GM12878 (cell line): Measurements from ENCODE around the gene LCN1. TPM values are rescaled to one million over a fixed set of nuclear protein-coding genes. Genes with fewer than 3 reads are reported as not detected.

ENCODE experiments used
- ATAC-seq: fragments of 200-7000 bp; cut with Tn5 transposase; 3 replicates; pipeline ENCODE4 v1.9.1; 2020; ENCODE audit warnings: mild to moderate bottlenecking, moderate library complexity
- BruUV-seq: library from RNA; stranded (reverse); fragments of 400-500 nt; replicated peaks from 2 replicates; lab custom pipeline; 2021; lab: Mats Ljungman, UMichigan
- CTCF ChIA-PET: fragments of 300-600 bp; sonication (Branson Sonifier 250); formaldehyde crosslinking; extraction: SDS; loops from one replicate; lab custom pipeline; 2021; ENCODE audit warnings: inconsistent platforms; lab: Yijun Ruan, JAX
- POLR2A ChIA-PET: fragments of 350-600 bp; formaldehyde crosslinking; extraction: SDS; loops from one replicate; lab custom pipeline; 2021; ENCODE audit warnings: inconsistent platforms; lab: Charles Lee
- RAD21 ChIA-PET: fragments of 300-600 bp; sonication (Branson Sonifier 250); formaldehyde crosslinking; loops from one replicate; lab custom pipeline; 2023; ENCODE audit warnings: antibody characterized with exemption; ENCODE audit not compliant: unreplicated experiment; lab: Charles Lee
- SMC1A ChIA-PET: fragments of 300-600 bp; sonication (Branson Sonifier 250); formaldehyde crosslinking; loops from one replicate; lab custom pipeline; 2023; ENCODE audit not compliant: unreplicated experiment, uncharacterized antibody; lab: Charles Lee
- DNase-seq: peaks from one replicate; pipeline ENCODE4 v3.0.0-alpha.2; 2011; ENCODE audit warnings: low read depth, low spot score
- FAIRE-seq: peaks from 3 replicates; lab custom pipeline; 2011; peaks lifted over from hg19 to GRCh38; lab: Jason Lieb, UNC
- H2AFZ ChIP-seq: 2 replicates; pipeline ENCODE4 v1.6.0; 2011; ENCODE audit warnings: low read depth, low read length, control low read depth; ENCODE audit not compliant: control insufficient read depth
- H3K27ac ChIP-seq: 2 replicates; pipeline ENCODE4 v1.5.1; 2011; ENCODE audit warnings: control low read depth; ENCODE audit not compliant: control insufficient read depth, insufficient read depth
- H3K27me3 ChIP-seq, 2 experiments: replicated peaks in 1 of 2; 2 replicates each; pipeline versions ENCODE4 v1.6.0 to v1.6.1; 2011; ENCODE audit warnings: low read length in 1 of 2; ENCODE audit not compliant: control insufficient read depth in 2 of 2, insufficient read depth in 2 of 2
- H3K36me3 ChIP-seq, 2 experiments: 2 replicates each; pipeline ENCODE4 v1.5.1; 2011; ENCODE audit warnings: low read length in 1 of 2; ENCODE audit not compliant: control insufficient read depth in 2 of 2, insufficient read depth in 2 of 2
- H3K4me1 ChIP-seq: 2 replicates; pipeline ENCODE4 v1.6.1; 2011; ENCODE audit warnings: mild to moderate bottlenecking, low read length, moderate library complexity, mixed read lengths; ENCODE audit not compliant: control insufficient read depth, insufficient read depth
- H3K4me2 ChIP-seq: 2 replicates; pipeline ENCODE4 v1.6.0; 2011; ENCODE audit warnings: control low read depth; ENCODE audit not compliant: control insufficient read depth, insufficient read depth
- H3K4me3 ChIP-seq: fragments of 200-600 bp; sonication (generic); 2 replicates; pipeline ENCODE4 v1.5.1; 2016
- H3K79me2 ChIP-seq: 2 replicates; pipeline ENCODE4 v1.6.0; 2011; ENCODE audit warnings: low read length; ENCODE audit not compliant: control insufficient read depth, insufficient read depth
- H3K9ac ChIP-seq: 2 replicates; pipeline ENCODE4 v1.8.0; 2011; ENCODE audit warnings: low read length, control low read depth, mixed read lengths; ENCODE audit not compliant: control insufficient read depth, insufficient read depth
- H3K9me3 ChIP-seq: replicated peaks from 3 replicates; pipeline ENCODE4 v1.5.1; 2011; ENCODE audit warnings: mild to moderate bottlenecking, low read length; ENCODE audit not compliant: control insufficient read depth, insufficient read depth
- H4K20me1 ChIP-seq: 2 replicates; pipeline ENCODE4 v1.6.0; 2011; ENCODE audit not compliant: control insufficient read depth, insufficient read depth
- BMI1 ChIP-seq: fragments of 450-650 bp; IDR thresholded peaks from 2 replicates; pipeline ENCODE4 v1.6.1; 2016; ENCODE audit warnings: mild to moderate bottlenecking, moderate library complexity, borderline replicate concordance
- KAT2A ChIP-seq: conservative IDR thresholded peaks from 2 replicates; pipeline ENCODE4 v1.6.1; 2011; ENCODE audit warnings: low read depth, low read length; ENCODE audit not compliant: control insufficient read depth
- PRDM15 ChIP-seq: fragments of 450-650 bp; formaldehyde crosslinking; IDR thresholded peaks from 2 replicates; pipeline ENCODE4 v1.4.0; 2020; ENCODE audit warnings: mild to moderate bottlenecking, moderate library complexity
- RBBP5 ChIP-seq: fragments of 200-600 bp; sonication (generic); conservative IDR thresholded peaks from 2 replicates; pipeline ENCODE4 v1.6.1; 2016
- WRNIP1 ChIP-seq: IDR thresholded peaks from 2 replicates; pipeline ENCODE4 v1.6.1; 2011; ENCODE audit warnings: low read depth, low read length, improper control_type of control experiment, borderline replicate concordance
- WGBS: methylation state at CpG from one replicate; pipeline ENCODE4 v1.1.6; 2016; ENCODE audit warnings: low lambda C conversion rate; ENCODE audit not compliant: insufficient replicate concordance, insufficient coverage; ENCODE audit errors: missing lambda C conversion rate; 5-methylcytosine and 5-hydroxymethylcytosine counted together
- in situ Hi-C: fragments of 300-500 bp; cut with MboI; formaldehyde crosslinking; loops from 9 replicates; pipeline ENCODE4 v1.14.3; 2018; ENCODE audit warnings: mixed read lengths
- intact Hi-C: fragments of 100-400 bp; cut with micrococcal nuclease; formaldehyde crosslinking; loops from one replicate; pipeline ENCODE4 v1.14.2; 2022; ENCODE audit not compliant: unreplicated experiment
- polyA plus RNA-seq, 11 experiments: library from polyadenylated mRNA; depleted of rRNA in 4 of 11; unstranded in 6 of 11; stranded (reverse) in 5 of 11; fragments of >200 nt; fragmentation: Nextera tagmentation in 4 of 11; fragmentation: Illumina TruSeq in 1 of 11; extraction: Ambion mirVana in 4 of 11; extraction: Trizol in 1 of 11; gene quantifications; 1 replicate in 1 of 11; 2 replicates in 10 of 11; pipeline versions ENCODE4 v1.2.1 to v1.2.3, GENCODE V29; 2011 to 2016; ENCODE audit warnings: inconsistent platforms in 2 of 11, missing spikeins in 2 of 11, low read depth in 1 of 11
- total RNA-seq, 4 experiments: library from RNA; depleted of rRNA in 3 of 4; stranded (reverse); fragments of >200 nt in 3 of 4; fragmentation: Illumina TruSeq in 1 of 4; extraction: Trizol in 1 of 4; gene quantifications; 2 replicates each; pipeline versions ENCODE4 v1.2.1 to v1.2.3, GENCODE V29; 2013 to 2021
- TF ChIP-seq, protein P1 (sequence below): IDR thresholded peaks from 2 replicates; pipeline ENCODE4 v1.6.1; 2012; ENCODE audit warnings: improper control_type of control experiment, low read depth, low read length; ENCODE audit not compliant: insufficient replicate concordance
- TF ChIP-seq, protein P2 (sequence below): fragments of 150-350 bp; IDR thresholded peaks from 2 replicates; pipeline ENCODE4 v1.6.1; 2014; ENCODE audit warnings: mild to moderate bottlenecking, low read depth, low read length
- TF ChIP-seq, protein P3 (sequence below): fragments of 450-650 bp; IDR thresholded peaks from 2 replicates; pipeline ENCODE4 v1.6.1; 2018; ENCODE audit warnings: borderline replicate concordance, mild to moderate bottlenecking; ENCODE audit not compliant: partially characterized antibody

Gene LCN1
- total and polyA plus RNA-seq, 10 of the 15 experiments (the other 5 are each of a cell fraction or from before 2014, with no cell fraction given) = not detected

DNA sequence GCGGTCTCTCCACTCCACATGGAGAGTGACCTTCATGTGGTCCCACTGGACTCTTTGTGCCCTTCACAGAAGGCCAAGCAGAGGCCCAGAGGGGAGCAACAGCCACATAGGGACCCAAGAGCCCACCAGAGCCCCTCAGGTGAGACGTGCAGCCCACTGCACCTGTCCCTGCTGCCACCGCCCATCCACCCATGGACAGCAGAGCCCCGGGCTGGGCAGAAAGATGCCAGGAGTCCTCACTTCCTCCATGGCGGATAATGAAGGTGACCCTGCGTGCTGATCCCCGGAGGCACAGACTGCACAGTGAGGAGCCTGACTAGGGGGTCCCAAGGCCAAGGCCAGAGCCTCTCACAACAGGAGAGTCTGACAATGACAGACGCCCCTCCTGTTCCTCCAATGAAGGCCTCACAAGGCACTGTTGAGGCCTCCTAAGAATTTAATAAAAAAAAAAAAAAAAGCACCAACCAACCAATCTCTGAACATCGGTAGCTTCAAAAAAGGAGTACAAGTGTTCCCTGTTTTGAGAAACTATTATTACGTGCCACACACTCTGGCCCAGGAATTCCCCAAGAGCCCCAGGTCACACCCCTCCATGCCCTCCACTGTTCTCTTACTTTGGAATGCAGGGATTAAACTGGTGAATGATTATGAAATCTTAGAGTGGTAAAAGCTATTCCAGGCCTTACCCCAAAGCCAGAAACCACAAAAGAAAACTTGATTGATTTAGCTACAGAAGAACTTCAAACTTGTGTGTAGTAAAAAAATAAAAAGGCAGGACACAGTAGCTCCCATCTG lies 44.5 kb upstream of the LCN1 start:
- no peaks in the 10 kb centered on the region for H3K79me2 ChIP-seq
- no peaks in the 10 kb centered on the region for H4K20me1 ChIP-seq
- ATAC-seq (no peak), FAIRE-seq (no peak), DNase-seq (no peak)
- no TSS peak for BruUV-seq
- in situ Hi-C loops (no loop called here), intact Hi-C loops (no loop called here)
- H3K36me3 ChIP-seq = no peaks in the 10 kb centered on the region
- H2AFZ ChIP-seq = no peak overlapping the region
- H3K4me3 ChIP-seq = no peak overlapping the region
- CTCF ChIA-PET = interaction anchor here (1.0 kb wide), 1 partner anchor 28 kb away, joined by 3 read pairs; no protein-coding TSS in a partner anchor
- no peak overlapping the region for H3K9ac ChIP-seq
- RAD21 ChIA-PET = no interaction called here
- H3K9me3 ChIP-seq = no peaks in the 10 kb centered on the region
- 32% methylated on average over 10 of the region's 10 CpGs for WGBS
- H3K4me2 ChIP-seq = no peak overlapping the region
- SMC1A ChIA-PET = no interaction called here
- no peaks in the 10 kb centered on the region for H3K4me1 ChIP-seq
- peaks cover 2 to 8% of the 10 kb centered on the region in 2 experiments; a peak in 1 of 4 replicates for H3K27me3 ChIP-seq
- POLR2A ChIA-PET = interaction anchor here (0.7 kb wide), 1 partner anchor 411 kb away, joined by 3 read pairs; no protein-coding TSS in a partner anchor
- no peak overlapping the region for H3K27ac ChIP-seq
- TF ChIP-seq RBBP5 = no peak
- no peak for TF ChIP-seq PRDM15
- no peak for TF ChIP-seq WRNIP1
- TF ChIP-seq, protein P1, sequence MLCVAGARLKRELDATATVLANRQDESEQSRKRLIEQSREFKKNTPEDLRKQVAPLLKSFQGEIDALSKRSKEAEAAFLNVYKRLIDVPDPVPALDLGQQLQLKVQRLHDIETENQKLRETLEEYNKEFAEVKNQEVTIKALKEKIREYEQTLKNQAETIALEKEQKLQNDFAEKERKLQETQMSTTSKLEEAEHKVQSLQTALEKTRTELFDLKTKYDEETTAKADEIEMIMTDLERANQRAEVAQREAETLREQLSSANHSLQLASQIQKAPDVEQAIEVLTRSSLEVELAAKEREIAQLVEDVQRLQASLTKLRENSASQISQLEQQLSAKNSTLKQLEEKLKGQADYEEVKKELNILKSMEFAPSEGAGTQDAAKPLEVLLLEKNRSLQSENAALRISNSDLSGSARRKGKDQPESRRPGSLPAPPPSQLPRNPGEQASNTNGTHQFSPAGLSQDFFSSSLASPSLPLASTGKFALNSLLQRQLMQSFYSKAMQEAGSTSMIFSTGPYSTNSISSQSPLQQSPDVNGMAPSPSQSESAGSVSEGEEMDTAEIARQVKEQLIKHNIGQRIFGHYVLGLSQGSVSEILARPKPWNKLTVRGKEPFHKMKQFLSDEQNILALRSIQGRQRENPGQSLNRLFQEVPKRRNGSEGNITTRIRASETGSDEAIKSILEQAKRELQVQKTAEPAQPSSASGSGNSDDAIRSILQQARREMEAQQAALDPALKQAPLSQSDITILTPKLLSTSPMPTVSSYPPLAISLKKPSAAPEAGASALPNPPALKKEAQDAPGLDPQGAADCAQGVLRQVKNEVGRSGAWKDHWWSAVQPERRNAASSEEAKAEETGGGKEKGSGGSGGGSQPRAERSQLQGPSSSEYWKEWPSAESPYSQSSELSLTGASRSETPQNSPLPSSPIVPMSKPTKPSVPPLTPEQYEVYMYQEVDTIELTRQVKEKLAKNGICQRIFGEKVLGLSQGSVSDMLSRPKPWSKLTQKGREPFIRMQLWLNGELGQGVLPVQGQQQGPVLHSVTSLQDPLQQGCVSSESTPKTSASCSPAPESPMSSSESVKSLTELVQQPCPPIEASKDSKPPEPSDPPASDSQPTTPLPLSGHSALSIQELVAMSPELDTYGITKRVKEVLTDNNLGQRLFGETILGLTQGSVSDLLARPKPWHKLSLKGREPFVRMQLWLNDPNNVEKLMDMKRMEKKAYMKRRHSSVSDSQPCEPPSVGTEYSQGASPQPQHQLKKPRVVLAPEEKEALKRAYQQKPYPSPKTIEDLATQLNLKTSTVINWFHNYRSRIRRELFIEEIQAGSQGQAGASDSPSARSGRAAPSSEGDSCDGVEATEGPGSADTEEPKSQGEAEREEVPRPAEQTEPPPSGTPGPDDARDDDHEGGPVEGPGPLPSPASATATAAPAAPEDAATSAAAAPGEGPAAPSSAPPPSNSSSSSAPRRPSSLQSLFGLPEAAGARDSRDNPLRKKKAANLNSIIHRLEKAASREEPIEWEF = no peak
- TF ChIP-seq BMI1 = no peak
- TF ChIP-seq, protein P2, sequence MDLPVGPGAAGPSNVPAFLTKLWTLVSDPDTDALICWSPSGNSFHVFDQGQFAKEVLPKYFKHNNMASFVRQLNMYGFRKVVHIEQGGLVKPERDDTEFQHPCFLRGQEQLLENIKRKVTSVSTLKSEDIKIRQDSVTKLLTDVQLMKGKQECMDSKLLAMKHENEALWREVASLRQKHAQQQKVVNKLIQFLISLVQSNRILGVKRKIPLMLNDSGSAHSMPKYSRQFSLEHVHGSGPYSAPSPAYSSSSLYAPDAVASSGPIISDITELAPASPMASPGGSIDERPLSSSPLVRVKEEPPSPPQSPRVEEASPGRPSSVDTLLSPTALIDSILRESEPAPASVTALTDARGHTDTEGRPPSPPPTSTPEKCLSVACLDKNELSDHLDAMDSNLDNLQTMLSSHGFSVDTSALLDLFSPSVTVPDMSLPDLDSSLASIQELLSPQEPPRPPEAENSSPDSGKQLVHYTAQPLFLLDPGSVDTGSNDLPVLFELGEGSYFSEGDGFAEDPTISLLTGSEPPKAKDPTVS = no peak
- TF ChIP-seq KAT2A = no peak
- TF ChIP-seq, protein P3, sequence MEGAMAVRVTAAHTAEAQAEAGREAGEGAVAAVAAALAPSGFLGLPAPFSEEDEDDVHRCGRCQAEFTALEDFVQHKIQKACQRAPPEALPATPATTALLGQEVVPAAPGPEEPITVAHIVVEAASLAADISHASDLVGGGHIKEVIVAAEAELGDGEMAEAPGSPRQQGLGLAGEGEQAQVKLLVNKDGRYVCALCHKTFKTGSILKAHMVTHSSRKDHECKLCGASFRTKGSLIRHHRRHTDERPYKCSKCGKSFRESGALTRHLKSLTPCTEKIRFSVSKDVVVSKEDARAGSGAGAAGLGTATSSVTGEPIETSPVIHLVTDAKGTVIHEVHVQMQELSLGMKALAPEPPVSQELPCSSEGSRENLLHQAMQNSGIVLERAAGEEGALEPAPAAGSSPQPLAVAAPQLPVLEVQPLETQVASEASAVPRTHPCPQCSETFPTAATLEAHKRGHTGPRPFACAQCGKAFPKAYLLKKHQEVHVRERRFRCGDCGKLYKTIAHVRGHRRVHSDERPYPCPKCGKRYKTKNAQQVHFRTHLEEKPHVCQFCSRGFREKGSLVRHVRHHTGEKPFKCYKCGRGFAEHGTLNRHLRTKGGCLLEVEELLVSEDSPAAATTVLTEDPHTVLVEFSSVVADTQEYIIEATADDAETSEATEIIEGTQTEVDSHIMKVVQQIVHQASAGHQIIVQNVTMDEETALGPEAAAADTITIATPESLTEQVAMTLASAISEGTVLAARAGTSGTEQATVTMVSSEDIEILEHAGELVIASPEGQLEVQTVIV = no peak
